ENCODE results near the gene RNF213.

DNA sequence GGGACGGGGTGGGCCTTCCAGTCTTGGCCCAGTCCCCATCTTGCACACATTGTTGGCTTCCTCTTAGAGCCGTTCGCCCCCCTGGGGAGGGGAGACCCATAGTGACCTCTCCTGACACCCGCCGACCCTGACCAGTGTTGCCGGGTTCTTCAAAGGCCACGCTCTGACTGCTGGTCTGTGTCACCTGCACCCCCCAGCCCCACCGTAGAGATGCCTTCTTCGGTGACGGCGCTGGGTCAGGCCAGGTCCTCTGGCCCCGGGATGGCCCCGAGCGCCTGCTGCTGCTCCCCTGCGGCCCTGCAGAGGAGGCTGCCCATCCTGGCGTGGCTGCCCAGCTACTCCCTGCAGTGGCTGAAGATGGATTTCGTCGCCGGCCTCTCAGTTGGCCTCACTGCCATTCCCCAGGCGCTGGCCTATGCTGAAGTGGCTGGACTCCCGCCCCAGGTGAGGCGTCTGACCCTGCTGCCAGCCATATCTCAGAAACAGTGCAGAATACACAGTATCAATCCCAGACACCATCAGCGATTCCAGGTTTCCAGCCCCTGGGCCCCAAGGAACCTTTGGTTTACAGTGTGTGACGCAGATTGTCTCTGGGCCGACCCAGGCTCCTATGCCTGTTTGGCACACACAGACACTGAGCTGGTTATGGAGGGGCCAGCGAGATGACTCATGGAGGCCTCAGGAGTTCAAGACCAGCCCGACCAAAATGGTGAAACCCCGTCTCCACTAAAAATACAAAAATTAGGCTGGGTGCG, 39.1 kb upstream of the RNF213 start:
- TF ChIP-seq, protein P1, sequence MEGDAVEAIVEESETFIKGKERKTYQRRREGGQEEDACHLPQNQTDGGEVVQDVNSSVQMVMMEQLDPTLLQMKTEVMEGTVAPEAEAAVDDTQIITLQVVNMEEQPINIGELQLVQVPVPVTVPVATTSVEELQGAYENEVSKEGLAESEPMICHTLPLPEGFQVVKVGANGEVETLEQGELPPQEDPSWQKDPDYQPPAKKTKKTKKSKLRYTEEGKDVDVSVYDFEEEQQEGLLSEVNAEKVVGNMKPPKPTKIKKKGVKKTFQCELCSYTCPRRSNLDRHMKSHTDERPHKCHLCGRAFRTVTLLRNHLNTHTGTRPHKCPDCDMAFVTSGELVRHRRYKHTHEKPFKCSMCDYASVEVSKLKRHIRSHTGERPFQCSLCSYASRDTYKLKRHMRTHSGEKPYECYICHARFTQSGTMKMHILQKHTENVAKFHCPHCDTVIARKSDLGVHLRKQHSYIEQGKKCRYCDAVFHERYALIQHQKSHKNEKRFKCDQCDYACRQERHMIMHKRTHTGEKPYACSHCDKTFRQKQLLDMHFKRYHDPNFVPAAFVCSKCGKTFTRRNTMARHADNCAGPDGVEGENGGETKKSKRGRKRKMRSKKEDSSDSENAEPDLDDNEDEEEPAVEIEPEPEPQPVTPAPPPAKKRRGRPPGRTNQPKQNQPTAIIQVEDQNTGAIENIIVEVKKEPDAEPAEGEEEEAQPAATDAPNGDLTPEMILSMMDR (optimal IDR thresholded peaks at IDR 0.05 in 1 of 3, IDR thresholded peaks at IDR 0.05 in 1 of 3, conservative IDR thresholded peaks at IDR 0.05 in 1 of 3; ENCODE audit: extremely low read depth in 1 of 3, insufficient read depth in 2 of 3, low read length in 3 of 3), result no peak
- no peak for TF ChIP-seq EZH2 (IDR thresholded peaks at IDR 0.05; ENCODE audit: low read length)

Data from keratinocyte (primary cell).